KOPT-K1 (cell line): ENCODE measurements around the gene GPRC5D.

Source experiments
- H3K27ac ChIP-seq: fragments of 200-600 bp; sonication (generic); 2 replicates; pipeline ENCODE4 v1.5.1; 2016; ENCODE audit warnings: antibody characterized with exemption, mild to moderate bottlenecking, low read depth, low read length; ENCODE audit not compliant: poor library complexity, severe bottlenecking
- H3K36me3 ChIP-seq: fragments of 200-600 bp; sonication (generic); 2 replicates; pipeline ENCODE4 v1.5.1; 2017; ENCODE audit warnings: antibody characterized with exemption, mild to moderate bottlenecking, low read length, moderate library complexity; ENCODE audit not compliant: insufficient read depth
- H3K9me3 ChIP-seq: fragments of 200-600 bp; sonication (generic); 2 replicates; pipeline ENCODE4 v1.5.1; 2017; ENCODE audit warnings: antibody characterized with exemption, low read length, mild to moderate bottlenecking; ENCODE audit not compliant: insufficient read depth, poor library complexity, severe bottlenecking

Gene GPRC5D

DNA sequence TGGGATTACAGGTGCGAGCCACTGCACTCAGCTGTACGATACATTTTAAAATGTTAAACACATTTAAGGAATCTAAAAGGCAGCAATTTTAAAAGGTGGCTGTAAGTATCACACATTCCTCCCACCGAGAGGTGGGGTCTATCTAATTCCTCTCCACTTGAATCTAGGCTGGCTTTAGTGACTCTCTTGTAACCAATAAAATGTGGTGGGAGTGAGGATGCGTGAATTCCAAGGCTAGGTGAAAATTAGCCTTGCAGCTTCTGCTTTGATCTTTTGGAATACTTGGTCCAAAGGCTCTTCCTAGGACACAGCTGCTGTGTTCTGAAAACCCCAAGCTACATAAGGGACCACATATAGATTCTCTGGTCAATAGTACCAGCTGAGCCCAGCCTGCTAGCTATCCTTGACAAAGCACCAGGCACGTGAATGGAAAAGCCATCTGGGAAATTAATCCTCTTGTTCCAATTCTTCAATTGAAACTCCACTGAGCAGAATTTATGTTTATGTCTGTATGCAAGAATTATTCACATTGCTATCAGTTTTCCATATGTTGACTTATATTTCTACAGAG, 8.8 kb upstream of the GPRC5D start:
- Histone ChIP-seq H3K27ac (no peak overlapping the region), H3K9me3 (no peaks in the 10 kb centered on the region), H3K36me3 (no peaks in the 10 kb centered on the region)

DNA sequence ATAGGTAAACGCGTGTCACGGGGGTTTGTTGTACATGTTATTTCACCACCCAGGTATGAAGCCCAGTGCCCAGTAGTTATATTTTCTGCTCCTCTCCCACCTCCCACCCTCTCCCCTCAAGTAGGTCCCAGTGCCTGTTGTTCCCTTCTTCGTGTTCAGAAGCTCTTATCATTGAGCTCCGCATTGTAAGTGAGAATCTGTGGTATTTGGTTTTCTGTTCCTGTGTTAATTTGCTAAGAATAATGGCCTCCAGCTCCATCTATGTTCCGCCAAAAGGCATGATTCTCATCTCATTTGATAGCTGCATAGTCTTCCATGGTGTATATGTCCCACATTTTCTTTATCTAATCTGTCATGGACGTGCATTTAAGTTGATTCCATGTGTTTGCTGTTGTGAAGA, 6.9 kb upstream of the GPRC5D start:
- Histone ChIP-seq H3K27ac (no peak overlapping the region), H3K36me3 (no peaks in the 10 kb centered on the region), H3K9me3 (no peaks in the 10 kb centered on the region)

DNA sequence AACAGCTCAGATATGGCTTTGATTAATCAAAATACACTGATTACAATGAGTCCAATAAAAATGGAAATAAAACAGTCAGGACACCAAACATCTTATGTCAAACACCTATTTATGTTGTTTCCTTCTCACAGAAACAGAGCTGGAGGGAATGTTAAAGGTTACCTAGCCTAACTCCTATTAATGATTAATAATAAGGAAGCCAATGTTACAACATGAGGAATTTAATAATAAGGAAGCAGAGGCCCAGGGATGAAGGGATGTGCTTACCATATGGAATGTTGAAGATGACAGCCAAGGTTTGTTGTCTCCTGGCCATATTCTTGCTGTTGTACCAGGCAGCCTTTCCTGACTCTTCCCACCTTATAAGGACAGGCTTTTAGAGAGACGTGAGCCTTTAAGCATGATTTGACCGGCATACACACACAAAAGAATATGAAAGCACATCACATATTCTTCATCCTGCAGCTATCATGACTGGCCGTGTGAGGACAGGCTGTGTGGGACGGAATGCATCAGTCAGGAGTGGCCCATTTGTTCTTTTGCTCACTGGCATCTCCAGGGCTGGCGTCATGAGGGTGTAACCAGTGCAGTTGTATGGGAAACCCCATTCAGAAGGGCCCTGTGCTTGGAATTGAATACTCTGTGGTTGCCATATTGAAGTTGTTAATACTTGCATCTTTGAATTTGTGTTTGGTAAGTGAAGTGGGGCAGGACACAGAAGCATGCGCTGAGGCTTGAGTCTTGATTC, 3.1 kb upstream of the GPRC5D start:
- H3K9me3 ChIP-seq, result no peaks in the 10 kb centered on the region
- no peak overlapping the region for H3K27ac ChIP-seq
- no peaks in the 10 kb centered on the region for H3K36me3 ChIP-seq

DNA sequence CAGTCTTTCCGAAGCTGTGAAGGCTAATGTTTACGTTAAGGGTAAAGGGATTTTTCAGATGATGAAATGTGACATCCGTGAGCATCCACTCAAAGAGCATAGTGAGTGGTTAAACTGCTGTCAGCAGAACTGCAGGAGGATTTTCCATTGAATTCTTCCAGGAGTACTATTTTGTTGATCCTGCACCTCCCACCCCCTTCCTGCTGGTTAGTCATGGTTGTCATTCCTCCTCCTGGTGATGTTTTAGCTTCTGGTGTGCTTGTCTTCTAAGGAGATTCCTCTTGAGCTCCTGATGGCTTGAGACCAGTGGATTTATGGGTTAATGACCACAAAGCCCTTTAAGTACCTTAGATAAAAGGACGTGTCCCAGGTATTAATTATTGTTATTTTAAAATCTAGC, 2.4 kb upstream of the GPRC5D start:
- Histone ChIP-seq H3K27ac (no peak overlapping the region), H3K9me3 (no peaks in the 10 kb centered on the region), H3K36me3 (no peaks in the 10 kb centered on the region)

DNA sequence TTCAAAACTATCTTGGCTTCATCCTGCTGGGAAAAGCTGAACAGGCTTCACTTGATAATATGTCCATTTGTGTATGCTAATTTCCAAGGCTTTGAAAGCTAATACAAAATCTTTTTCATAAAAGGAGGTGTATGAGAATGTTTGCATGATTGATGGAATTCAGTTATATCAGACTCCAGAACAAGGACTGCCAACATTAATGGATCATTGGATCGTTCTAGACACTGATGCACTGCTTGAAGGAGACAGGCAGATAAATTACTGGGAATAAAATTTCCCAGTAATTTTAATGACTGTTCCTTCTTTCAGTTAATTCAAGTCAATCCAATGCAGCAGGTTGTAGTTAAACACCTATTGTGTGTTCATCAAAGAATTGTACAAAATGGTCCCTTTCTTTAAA, 466 bp downstream of the GPRC5D start:
- Histone ChIP-seq H3K27ac (no peak overlapping the region), H3K9me3 (no peaks in the 10 kb centered on the region), H3K36me3 (no peaks in the 10 kb centered on the region)

DNA sequence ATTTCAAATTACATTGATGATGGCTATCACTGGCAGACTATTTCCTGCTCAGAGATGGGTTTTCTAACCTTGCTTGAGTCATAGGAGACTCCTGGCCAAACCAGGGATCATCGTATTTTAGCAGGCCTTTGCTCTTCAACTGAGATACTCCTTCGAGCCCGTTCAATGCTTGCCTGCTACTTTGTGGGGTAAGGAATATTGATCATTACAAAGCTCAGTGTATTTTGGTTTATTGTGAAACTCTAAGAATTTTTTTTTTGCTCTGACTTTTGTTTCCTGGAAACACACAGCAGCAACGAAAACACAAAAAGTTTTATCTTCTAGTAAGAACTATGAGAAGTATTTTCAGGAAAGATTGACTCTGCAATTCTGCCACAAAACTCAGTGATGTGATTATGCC, 4.1 kb downstream of the GPRC5D start:
- no peaks in the 10 kb centered on the region for H3K36me3 ChIP-seq
- H3K27ac ChIP-seq, result no peak overlapping the region
- no peaks in the 10 kb centered on the region for H3K9me3 ChIP-seq

DNA sequence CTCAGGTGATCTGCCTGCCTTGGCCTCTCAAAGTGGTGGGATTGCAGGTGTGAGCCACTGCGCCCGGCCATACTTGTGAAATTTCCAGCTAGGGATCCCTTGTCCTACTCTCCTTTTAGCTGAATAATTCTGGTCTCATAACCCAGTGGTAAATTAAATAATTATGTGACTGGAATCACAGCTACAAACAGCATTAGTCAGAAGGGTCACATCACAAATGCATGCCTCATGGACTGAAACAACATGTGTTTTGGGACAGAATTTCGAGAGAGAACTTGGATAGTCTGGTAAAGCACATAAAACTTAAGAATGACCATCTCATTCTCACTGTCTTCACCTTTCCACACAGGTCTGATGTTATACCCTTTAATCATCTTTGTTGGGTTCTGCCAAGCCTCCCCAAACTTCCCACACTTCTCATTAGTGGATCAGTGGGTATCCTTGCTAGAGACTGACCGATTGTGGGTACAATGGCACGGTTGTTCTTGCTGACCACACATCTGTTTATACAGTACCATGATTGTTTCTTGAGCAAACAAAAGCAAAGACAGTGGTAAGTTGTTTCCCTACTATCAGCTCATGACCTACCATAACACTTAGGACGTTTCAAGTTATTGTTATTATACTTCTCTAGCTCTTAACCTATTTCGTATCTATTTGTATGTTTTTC, 5.1 kb downstream of the GPRC5D start:
- Histone ChIP-seq H3K36me3 (no peaks in the 10 kb centered on the region), H3K9me3 (no peaks in the 10 kb centered on the region), H3K27ac (no peak overlapping the region)

DNA sequence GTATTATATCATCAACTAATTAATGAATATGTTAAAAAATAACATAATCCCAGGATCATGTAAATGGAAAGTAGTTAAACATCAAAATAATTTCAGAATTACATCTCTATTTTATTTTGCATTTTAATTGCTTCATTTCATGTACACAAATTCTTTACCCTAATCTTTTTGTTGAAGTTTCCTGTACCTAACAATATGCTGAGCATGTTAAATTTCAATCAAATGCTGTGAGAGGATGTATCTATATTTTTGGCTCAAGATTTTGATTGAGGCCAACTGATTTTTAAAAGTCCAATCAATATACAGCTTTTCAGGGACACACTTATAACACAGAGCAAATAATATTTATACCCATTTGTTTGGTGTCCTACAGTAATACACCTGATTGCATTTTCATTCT, 6.4 kb downstream of the GPRC5D start:
- Histone ChIP-seq H3K27ac (no peak overlapping the region), H3K36me3 (no peaks in the 10 kb centered on the region)

DNA sequence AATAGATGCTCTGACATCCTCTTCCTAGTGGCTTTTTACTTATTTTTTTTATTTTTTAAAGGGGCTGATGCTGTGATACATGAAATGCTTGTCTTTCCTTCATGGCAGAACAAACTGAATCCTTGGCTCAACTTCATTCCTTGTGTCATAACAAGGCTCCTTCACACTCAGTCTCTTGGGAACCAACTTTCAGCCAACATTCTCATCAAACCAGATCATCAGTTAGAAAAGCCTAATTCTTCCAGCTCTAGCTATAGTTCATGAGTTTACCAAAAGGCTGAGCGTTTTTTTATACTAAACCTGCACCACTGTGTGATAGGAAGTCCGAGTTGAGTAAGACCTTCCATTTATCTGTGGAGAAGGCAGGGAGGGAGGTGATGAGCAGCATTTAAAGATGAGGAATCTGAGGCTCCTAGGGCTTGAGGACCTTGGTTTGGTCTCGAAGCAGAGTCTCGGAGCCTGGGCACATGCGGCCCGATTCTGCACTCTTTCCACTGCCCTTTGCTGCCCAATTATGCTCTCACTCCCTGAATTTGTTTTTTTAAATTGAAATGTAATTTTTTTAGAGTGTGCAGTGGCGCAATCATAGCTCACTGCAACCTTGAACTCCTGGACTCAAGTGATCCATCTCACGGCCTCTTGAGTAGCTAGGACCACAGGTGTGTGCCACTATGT, 8.2 kb downstream of the GPRC5D start:
- Histone ChIP-seq H3K36me3 (no peaks in the 10 kb centered on the region), H3K27ac (no peak overlapping the region)

More for the DNA sequence above, 6.4 kb downstream of the GPRC5D start:
- no peaks in the 10 kb centered on the region for H3K9me3 ChIP-seq

DNA sequence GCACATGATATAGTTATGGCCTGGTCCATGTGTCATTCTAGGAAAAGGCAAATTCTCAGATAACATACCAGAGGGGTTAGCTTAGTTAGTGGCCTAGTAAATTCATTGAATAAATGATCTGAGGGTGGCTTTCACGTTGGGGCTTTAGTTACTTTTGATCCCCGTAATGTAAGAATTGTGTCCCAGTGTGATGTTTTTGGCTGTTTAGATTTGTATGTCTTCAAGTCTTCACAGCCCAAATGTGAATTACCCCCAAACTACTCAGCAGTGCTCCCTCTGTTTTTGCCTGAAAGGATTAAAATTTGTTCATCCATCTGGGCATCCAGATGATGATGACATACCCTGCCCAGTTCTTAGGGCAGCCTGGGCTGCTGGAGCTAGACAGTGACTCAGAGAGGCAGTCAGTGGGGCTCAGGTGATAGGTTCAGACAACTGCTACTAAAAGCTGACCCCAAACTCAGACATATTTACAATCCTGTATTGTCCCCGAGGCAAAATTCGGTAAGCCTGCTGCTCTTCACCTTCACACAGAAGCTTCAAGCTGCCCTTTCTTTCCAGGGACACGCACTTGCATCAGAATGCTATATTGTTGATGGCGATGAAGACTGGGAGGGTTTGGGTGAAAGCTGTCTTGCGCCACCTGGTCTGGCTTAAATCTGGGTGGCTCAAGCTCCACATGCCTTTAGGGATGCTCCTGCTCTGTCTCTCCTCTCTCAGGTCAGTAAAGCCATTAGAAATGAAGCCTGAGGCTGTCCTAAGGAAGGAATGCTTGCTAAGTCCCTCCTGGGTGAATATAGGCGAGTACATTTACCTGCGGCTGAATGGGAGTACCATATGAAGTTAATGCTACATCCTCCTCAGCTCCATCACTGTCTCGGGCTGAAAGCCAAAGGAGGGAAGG, 10.3 kb downstream of the GPRC5D start:
- Histone ChIP-seq H3K27ac (no peak overlapping the region), H3K9me3 (no peaks in the 10 kb centered on the region), H3K36me3 (no peaks in the 10 kb centered on the region)

More for the DNA sequence above, 8.2 kb downstream of the GPRC5D start:
- no peaks in the 10 kb centered on the region for H3K9me3 ChIP-seq

DNA sequence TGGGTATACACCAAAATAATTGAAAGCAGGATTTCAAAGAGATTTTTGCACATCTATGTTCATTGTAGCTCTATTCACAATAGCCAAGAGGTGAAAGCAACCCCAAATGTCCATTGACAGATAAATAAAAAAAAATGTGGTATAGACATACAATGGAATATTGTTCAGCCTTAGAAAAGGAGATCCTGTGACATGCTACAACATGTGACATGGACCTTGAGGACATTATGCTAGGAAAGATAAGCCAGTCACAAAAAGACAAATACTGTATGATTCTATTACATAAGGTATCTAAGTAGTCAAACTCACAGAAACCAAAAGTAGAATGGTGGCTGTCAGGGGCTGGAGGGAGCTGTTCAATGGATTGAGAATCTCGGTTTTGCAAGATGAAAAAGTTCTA, 12.1 kb downstream of the GPRC5D start:
- Histone ChIP-seq H3K27ac (no peak overlapping the region), H3K36me3 (no peaks in the 10 kb centered on the region), H3K9me3 (no peaks in the 10 kb centered on the region)

DNA sequence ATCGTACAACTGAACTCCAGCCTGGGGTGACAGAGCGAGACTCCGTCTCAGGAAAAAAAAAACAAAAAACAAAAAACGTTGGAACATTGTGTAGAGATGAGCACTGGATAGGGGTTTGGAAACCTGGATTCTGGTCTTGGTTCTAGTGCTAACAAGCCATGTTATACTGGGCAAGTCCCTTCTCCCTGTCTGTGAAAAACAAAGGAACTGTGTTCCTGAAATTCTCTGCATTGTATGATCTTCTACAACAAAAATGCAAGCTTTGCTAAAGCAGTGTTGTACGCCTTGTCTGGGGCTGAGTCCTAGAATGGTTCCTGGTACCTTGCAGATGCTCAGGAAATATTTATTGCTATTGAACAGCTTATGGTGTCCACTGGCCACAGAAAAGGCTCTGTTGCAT, 13.4 kb downstream of the GPRC5D start:
- H3K36me3 ChIP-seq, result no peaks in the 10 kb centered on the region
- H3K27ac ChIP-seq, result no peak overlapping the region
- H3K9me3 ChIP-seq, result no peaks in the 10 kb centered on the region

DNA sequence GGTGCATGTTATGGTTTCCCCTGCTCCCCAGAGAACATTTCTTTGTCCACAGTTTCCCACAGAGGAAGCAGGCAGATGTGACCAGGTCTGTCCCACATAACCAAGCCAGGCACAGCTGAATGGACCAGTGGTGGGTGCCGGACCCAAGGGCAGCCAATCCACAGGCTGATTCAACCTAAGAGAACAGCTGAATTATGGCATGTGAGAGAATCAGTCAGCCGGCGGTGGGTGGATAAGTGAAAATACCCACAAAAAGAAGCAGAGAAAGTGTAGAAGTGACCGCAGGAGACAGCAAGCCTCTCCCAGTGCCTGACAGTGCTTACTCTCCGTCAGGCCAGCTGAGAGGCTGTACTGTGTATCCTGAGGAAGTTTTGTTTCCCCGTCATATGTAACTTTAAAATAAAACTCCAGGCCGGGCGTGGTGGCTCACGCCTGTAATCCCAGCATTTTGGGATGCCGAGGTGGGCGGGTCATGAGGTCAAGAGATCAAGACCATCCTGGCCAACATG, 14.9 kb downstream of the GPRC5D start:
- Histone ChIP-seq H3K9me3 (no peaks in the 10 kb centered on the region), H3K36me3 (no peaks in the 10 kb centered on the region), H3K27ac (no peak overlapping the region)

DNA sequence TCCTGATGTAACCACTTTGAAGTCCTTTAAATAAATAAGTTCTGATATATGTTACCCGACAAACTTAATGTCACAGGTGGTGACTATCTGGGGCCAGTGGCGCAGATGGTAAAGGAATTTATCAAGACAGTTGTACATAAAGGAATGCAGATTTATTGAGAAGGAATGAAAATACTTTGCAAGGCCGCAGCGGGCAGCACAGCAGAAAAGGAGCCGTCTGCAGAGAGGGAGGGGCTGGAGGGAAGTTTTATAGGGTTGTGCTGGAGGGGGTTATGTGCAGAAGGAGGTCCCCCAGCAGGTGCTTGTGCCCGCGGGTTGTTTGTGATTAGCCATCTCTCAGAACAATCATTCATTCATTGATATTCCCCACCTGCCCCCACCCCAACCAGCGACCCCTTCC, 17.4 kb downstream of the GPRC5D start:
- Histone ChIP-seq H3K9me3 (no peaks in the 10 kb centered on the region), H3K36me3 (no peaks in the 10 kb centered on the region), H3K27ac (no peak overlapping the region)
